Measurements from ENCODE around the gene AKNA.
A peak's percentile ranks its signal among the peaks of the same experiment; 100 is the strongest.

AKNA gene

GRCh38 chr9:114364134-114365041, 23.4 kb downstream of the AKNA start:
- no peak for DNase-seq
- Mint-ChIP-seq H3K4me1 (peaks cover 89% of the 10 kb centered on the region), H3K27me3 (no peaks in the 10 kb centered on the region), H3K36me3 (peaks cover 89% of the 10 kb centered on the region), H3K9me3 (no peaks in the 10 kb centered on the region), H3K27ac (peak overlapping the region; percentile 88), H3K4me3 (no peak overlapping the region)
- CTCF ChIA-PET: interaction anchor here (1.0 to 1.9 kb wide), 3 partner anchors 15 to 23 kb away, joined by 3 to 10 read pairs (median 4); partner anchors contain the start of gene AKNA

DNA sequence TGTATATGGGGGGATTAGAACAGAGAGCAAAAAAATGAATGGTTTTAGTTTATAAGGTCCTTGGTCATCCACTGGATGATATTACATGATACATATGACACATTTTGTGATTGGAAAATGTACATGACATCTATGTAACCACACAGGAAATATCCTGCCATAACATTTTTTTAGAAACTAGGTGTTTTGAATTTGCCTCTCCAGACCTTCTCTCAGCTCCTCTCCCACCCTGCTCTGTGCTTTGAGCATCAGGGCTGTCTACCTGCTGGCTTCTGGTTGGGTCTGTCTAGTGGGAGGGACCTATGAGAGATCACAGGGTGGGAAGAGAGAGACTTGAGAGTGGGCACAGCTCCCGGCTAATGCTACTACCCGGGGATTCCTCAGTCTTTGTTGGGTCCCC, 24.4 kb downstream of the AKNA start:
- Mint-ChIP-seq H3K27me3 (no peaks in the 10 kb centered on the region), H3K36me3 (peaks cover 89% of the 10 kb centered on the region), H3K4me1 (peaks cover 85% of the 10 kb centered on the region), H3K27ac (peak overlapping the region; percentile 88), H3K4me3 (no peak overlapping the region), H3K9me3 (no peaks in the 10 kb centered on the region)
- CTCF ChIA-PET: interaction anchor here (1.4 to 2.2 kb wide), 2 partner anchors 21 to 24 kb away, joined by 4 to 10 read pairs; partner anchors contain the start of gene AKNA
- no peak for DNase-seq

DNA sequence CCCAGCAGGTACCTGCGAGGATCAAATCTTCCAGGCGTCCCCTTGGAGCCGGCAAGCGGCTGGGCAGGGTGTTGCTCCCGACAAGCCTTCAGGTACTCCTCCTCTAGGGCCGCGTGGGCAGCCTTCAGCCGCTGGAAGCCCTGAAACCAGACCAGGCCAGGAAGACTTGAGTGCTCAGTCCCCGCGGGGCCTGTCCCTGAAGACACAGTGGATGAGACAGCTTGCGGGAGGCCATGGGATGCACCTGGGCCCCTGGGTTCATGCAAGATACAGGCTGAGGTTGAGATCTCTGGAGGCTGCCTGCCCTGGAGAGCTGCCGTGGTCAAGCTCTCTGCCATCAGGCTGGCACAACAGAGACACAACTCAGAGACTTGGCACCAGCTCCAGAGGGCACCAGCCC, 25.4 kb downstream of the AKNA start:
- H3K4me1 Mint-ChIP-seq: peaks cover 80% of the 10 kb centered on the region
- no peaks in the 10 kb centered on the region for H3K9me3 Mint-ChIP-seq
- CTCF ChIA-PET: interaction anchor here (1.7 to 2.2 kb wide), 2 partner anchors 22 to 25 kb away, joined by 5 to 10 read pairs; partner anchors contain the start of gene AKNA
- H3K27me3 Mint-ChIP-seq: no peaks in the 10 kb centered on the region
- H3K27ac Mint-ChIP-seq: peak overlapping the region; percentile 88
- H3K36me3 Mint-ChIP-seq: peaks cover 86% of the 10 kb centered on the region
- no peak overlapping the region for H3K4me3 Mint-ChIP-seq
- DNase-seq: no peak

DNA sequence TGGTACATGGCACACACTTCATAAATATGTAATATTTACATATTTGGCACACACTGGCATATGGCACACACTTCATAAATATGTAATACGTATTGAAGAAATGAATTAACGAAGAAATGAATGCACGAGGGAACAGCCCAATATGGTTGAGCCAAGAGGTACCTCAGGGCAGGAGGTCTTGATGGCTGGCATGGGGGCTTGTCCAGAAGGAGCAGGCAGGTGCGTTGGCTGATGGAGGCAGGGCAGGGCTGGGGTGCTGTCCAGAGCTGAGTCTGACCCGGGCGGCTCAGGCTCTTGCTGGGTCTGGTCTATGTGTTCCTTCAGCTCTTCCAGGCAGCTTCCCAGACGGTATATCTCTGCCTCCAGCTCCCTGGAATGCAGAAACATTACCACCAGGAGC, 26.2 kb downstream of the AKNA start:
- no peak for DNase-seq
- Mint-ChIP-seq H3K9me3 (no peaks in the 10 kb centered on the region), H3K27me3 (no peaks in the 10 kb centered on the region), H3K27ac (peak overlapping the region; percentile 82), H3K4me1 (peaks cover 73% of the 10 kb centered on the region), H3K36me3 (peaks cover 85% of the 10 kb centered on the region), H3K4me3 (no peak overlapping the region)
- CTCF ChIA-PET: interaction anchor here (1.7 to 2.2 kb wide), 2 partner anchors 23 to 26 kb away, joined by 5 to 10 read pairs; partner anchors contain the start of gene AKNA

DNA sequence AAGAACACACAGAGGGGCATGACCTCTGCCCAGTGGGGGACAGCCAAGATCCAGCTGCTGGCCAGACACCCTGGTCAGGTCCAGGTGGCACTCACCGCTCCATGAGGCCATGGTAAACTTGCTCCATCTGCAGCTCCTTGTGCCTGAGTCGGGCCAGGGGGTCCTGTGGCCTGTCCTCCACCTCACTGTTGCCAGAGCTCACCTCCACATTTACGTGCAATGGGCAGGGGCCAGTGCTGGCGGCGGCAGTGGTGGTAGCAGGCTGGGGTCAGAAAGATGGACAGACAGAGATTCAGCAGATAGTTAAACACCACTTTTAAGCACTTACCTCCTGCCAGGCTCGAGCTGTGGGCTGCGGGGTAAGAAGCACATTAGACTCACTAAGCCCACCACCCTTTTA, 28.0 kb downstream of the AKNA start:
- no peak for DNase-seq
- CTCF ChIA-PET: no interaction called here
- Mint-ChIP-seq H3K27me3 (no peaks in the 10 kb centered on the region), H3K4me1 (peaks cover 59% of the 10 kb centered on the region), H3K36me3 (peaks cover 81% of the 10 kb centered on the region), H3K4me3 (no peak overlapping the region), H3K9me3 (no peaks in the 10 kb centered on the region), H3K27ac (peak overlapping the region; percentile 67)

- H3K36me3 Mint-ChIP-seq: peaks cover 71% of the 10 kb centered on the region
- peak overlapping the region; percentile 38 for H3K27ac Mint-ChIP-seq
- H3K27me3 Mint-ChIP-seq: no peaks in the 10 kb centered on the region
- no peaks in the 10 kb centered on the region for H3K9me3 Mint-ChIP-seq
- no peak for DNase-seq
- CTCF ChIA-PET: no interaction called here
- H3K4me3 Mint-ChIP-seq: no peak overlapping the region
- H3K4me1 Mint-ChIP-seq: peaks cover 41% of the 10 kb centered on the region
Measured at GRCh38 chr9:114357911-114358328, 29.9 kb downstream of the AKNA start.

GRCh38 chr9:114357360-114357759, 30.4 kb downstream of the AKNA start:
- Mint-ChIP-seq H3K4me3 (no peak overlapping the region), H3K27ac (peak overlapping the region; percentile 38), H3K4me1 (peaks cover 40% of the 10 kb centered on the region), H3K27me3 (no peaks in the 10 kb centered on the region), H3K36me3 (peaks cover 72% of the 10 kb centered on the region), H3K9me3 (no peaks in the 10 kb centered on the region)
- CTCF ChIA-PET: no interaction called here
- no peak for DNase-seq

DNA sequence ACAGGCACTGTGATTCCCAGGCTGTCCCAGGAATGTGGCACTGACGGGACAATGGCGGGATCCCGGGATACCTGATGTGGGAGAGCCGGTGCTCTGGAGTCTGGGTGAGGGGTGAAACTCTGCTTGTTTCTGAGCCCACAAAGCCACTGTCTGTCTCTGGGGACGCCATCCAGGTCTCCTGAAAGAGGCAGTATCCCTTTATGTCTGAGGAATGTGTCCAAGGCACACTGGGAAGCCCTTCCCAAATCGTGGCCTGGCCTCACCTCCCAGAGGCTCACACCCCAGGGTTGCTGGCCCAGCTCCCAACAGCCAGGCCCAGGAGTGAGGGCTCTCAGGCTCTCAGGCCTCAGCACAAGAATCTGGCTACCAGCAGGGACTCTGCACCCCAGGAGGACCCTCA, 31.0 kb downstream of the AKNA start:
- Mint-ChIP-seq H3K4me1 (peaks cover 44% of the 10 kb centered on the region), H3K27ac (peak overlapping the region; percentile 76), H3K36me3 (peaks cover 73% of the 10 kb centered on the region), H3K9me3 (no peaks in the 10 kb centered on the region), H3K27me3 (no peaks in the 10 kb centered on the region), H3K4me3 (no peak overlapping the region)
- no peak for DNase-seq
- CTCF ChIA-PET: no interaction called here

DNA sequence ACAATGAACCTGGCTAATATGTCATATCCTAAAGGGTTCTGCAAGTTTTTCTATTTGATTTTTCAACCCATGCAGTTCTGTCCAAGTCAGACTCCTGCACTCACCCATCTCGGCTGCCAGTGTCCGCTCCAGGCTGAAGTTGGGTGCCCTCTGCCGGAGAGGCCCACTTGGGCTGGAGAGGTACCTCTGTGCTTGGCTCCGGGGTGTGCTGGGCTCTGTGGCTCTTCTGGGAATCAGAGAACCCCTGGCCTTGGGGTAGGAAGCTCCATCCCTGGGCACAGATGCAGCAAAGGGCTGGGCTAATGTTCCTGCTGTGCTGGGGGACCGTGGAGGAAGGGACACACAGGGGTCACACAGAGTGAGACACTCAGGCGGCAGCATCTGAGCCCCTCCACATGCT, 32.0 kb downstream of the AKNA start:
- no peak overlapping the region for H3K4me3 Mint-ChIP-seq
- peaks cover 69% of the 10 kb centered on the region for H3K36me3 Mint-ChIP-seq
- no peak for DNase-seq
- H3K27me3 Mint-ChIP-seq: no peaks in the 10 kb centered on the region
- H3K4me1 Mint-ChIP-seq: peaks cover 41% of the 10 kb centered on the region
- no peaks in the 10 kb centered on the region for H3K9me3 Mint-ChIP-seq
- CTCF ChIA-PET: no interaction called here
- H3K27ac Mint-ChIP-seq: no peak overlapping the region

- H3K27me3 Mint-ChIP-seq: no peaks in the 10 kb centered on the region
- DNase-seq: no peak
- no peak overlapping the region for H3K4me3 Mint-ChIP-seq
- peak overlapping the region; percentile 65 for H3K27ac Mint-ChIP-seq
- H3K4me1 Mint-ChIP-seq: peaks cover 48% of the 10 kb centered on the region
- peaks cover 72% of the 10 kb centered on the region for H3K36me3 Mint-ChIP-seq
- CTCF ChIA-PET: interaction anchor here (1.2 to 1.4 kb wide), 3 partner anchors 17 to 40 kb away, joined by 4 read pairs; no protein-coding TSS in a partner anchor
- no peaks in the 10 kb centered on the region for H3K9me3 Mint-ChIP-seq
Measured at GRCh38 chr9:114351932-114352331, 35.9 kb downstream of the AKNA start.

DNA sequence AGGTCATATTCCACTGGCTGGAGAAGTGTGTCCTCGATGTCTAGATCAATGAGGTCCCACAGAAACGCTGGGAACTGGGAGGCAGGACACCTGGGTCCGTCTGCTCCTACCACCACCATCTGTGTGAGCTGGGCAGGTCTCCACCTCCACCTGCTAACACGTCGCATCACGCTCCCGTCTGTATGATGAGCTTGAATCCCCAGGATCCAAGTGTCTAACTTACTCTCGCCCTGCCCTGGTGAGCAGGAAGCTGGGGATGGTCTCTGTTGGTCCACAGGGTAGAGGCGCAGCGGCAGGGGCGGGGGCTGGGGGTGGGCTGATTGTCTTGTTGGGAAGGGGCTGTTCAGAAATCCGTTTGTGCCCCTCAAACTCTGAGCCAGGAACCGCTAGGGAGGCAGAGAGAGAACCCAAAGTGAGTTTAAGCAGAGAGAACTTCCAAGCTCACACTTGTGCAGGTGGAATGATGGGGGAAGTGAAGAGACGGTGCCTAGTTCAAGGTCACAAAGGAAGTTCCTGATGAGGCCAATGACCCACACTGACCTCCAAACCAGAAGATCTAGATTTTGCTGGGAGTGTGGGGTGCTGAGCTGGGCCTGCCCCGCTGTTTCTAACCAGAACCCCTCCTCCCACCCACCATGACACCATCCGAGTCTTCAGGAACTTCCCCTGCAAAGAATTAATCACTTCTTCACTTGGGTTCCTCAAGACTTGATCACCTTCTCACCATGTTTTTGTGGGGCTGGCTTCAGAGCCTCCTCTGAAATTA, 37.0 kb downstream of the AKNA start:
- Mint-ChIP-seq H3K36me3 (peaks cover 77% of the 10 kb centered on the region), H3K27ac (peak overlapping the region; percentile 83), H3K4me3 (no peak overlapping the region), H3K27me3 (no peaks in the 10 kb centered on the region), H3K9me3 (no peaks in the 10 kb centered on the region), H3K4me1 (peaks cover 44% of the 10 kb centered on the region)
- DNase-seq: no peak
- CTCF ChIA-PET: interaction anchor here (1.2 to 1.4 kb wide), 3 partner anchors 18 to 36 kb away, joined by 3 to 4 read pairs (median 4); no protein-coding TSS in a partner anchor

- no peak for DNase-seq
- Mint-ChIP-seq H3K4me1 (peaks cover 44% of the 10 kb centered on the region), H3K27me3 (no peaks in the 10 kb centered on the region), H3K9me3 (no peaks in the 10 kb centered on the region), H3K27ac (peak overlapping the region; percentile 83), H3K36me3 (peaks cover 78% of the 10 kb centered on the region), H3K4me3 (no peak overlapping the region)
- CTCF ChIA-PET: interaction anchor here (0.8 to 1.6 kb wide), 4 partner anchors 15 to 38 kb away, joined by 3 read pairs; partner anchors contain the start of gene AKNA
Measured at GRCh38 chr9:114349713-114350480, 37.9 kb downstream of the AKNA start.

DNA sequence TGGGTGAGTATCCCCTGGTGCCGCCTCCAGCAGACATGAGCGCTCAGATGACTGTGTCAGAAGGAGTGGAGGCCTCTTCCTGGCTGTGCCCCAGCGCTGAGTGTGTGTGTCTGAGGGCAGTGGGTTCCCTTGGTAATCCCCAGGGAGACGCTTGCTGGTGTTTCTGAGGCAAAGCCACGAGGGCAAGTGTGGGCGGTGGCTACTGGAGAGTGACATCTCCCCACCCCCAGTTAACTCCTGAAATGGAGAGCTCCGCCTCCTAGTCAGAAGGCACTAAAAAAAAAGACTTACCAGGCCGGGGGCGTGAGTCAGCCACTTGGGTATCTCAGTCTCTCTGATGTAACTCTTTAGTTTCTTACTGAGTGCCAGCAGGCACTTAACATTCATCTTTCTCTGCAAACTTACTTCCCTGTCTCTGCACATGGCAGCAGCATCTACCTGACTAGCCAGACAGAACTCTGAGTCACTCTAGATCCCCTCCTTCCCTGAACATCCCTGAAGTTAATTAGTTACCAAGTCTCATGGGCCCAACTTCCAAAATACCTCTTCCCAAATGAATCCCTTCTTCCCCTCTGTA, 38.8 kb downstream of the AKNA start:
- DNase-seq: peak; percentile 69
- peak overlapping the region; percentile 83 for H3K27ac Mint-ChIP-seq
- H3K4me3 Mint-ChIP-seq: no peak overlapping the region
- peaks cover 83% of the 10 kb centered on the region for H3K36me3 Mint-ChIP-seq
- H3K27me3 Mint-ChIP-seq: no peaks in the 10 kb centered on the region
- peaks cover 44% of the 10 kb centered on the region for H3K4me1 Mint-ChIP-seq
- no peaks in the 10 kb centered on the region for H3K9me3 Mint-ChIP-seq
- CTCF ChIA-PET: interaction anchor here (0.8 to 1.6 kb wide), 5 partner anchors 10 to 39 kb away, joined by 3 to 5 read pairs (median 3); partner anchors contain the start of gene AKNA
